CD4-positive, alpha-beta T cell treated with Interleukin-15 for 1 hour (primary cell): ENCODE data around the gene THAP9.

Source experiments
- DNase-seq: peaks from one replicate; pipeline ENCODE4 v3.0.0-alpha.2; 2020

Gene THAP9

GRCh38 chr4:82969414-82969813, 68.9 kb downstream of the THAP9 start:
- DNase-seq: no peak
